GM23338 (cell line): ENCODE measurements around the gene HOMER1. TPM values are rescaled to one million over a fixed set of nuclear protein-coding genes. Genes with fewer than 3 reads are reported as not detected.

Experiments
- ATAC-seq: fragments of 200-7000 bp; cut with Tn5 transposase; 3 replicates; pipeline ENCODE4 v1.9.1; 2020
- DNase-seq: peaks from one replicate; pipeline ENCODE4 v3.0.0-alpha.2; 2015; ENCODE audit warnings: low spot score
- H2AFZ ChIP-seq: fragments of 200-600 bp; sonication (generic); 2 replicates; pipeline ENCODE4 v1.8.0; 2016; ENCODE audit warnings: antibody characterized with exemption, mild to moderate bottlenecking, moderate library complexity
- H3F3A ChIP-seq: fragments of 200-600 bp; sonication (generic); replicated peaks from 2 replicates; pipeline ENCODE4 v1.8.0; 2017; ENCODE audit warnings: antibody characterized with exemption, mixed run types, low read depth
- H3K27ac ChIP-seq: fragments of 200-600 bp; sonication (generic); 2 replicates; pipeline ENCODE4 v1.6.1; 2016; ENCODE audit warnings: low read depth
- H3K27me3 ChIP-seq: fragments of 200-600 bp; sonication (generic); 2 replicates; pipeline ENCODE4 v1.8.0; 2016; ENCODE audit warnings: mild to moderate bottlenecking, mixed run types, moderate library complexity; ENCODE audit not compliant: insufficient read depth
- H3K36me3 ChIP-seq: fragments of 200-600 bp; sonication (generic); 2 replicates; pipeline ENCODE4 v1.8.0; 2016; ENCODE audit warnings: mild to moderate bottlenecking; ENCODE audit not compliant: insufficient read depth
- H3K4me1 ChIP-seq: fragments of 200-600 bp; sonication (generic); 2 replicates; pipeline ENCODE4 v1.8.0; 2016; ENCODE audit warnings: mild to moderate bottlenecking, moderate library complexity; ENCODE audit not compliant: insufficient read depth
- H3K4me2 ChIP-seq: fragments of 200-600 bp; sonication (generic); 2 replicates; pipeline ENCODE4 v1.7.1; 2017; ENCODE audit warnings: mixed run types
- H3K4me3 ChIP-seq: fragments of 200-600 bp; sonication (generic); 2 replicates; pipeline ENCODE4 v1.6.1; 2016; ENCODE audit warnings: mixed run types
- H3K79me2 ChIP-seq: fragments of 200-600 bp; sonication (generic); replicated peaks from 2 replicates; pipeline ENCODE4 v1.8.0; 2017; ENCODE audit warnings: mild to moderate bottlenecking; ENCODE audit not compliant: insufficient read depth
- H3K9me2 ChIP-seq: fragments of 200-600 bp; sonication (generic); 2 replicates; pipeline ENCODE4 v1.8.0; 2017; ENCODE audit not compliant: insufficient read depth
- H4K20me1 ChIP-seq: fragments of 200-600 bp; sonication (generic); replicated peaks from 2 replicates; pipeline ENCODE4 v1.8.0; 2017; ENCODE audit warnings: mild to moderate bottlenecking; ENCODE audit not compliant: insufficient read depth
- H3K27ac Mint-ChIP-seq: 2 replicates; pipeline ENCODE4 v1.8.0; 2020; ENCODE audit warnings: inconsistent platforms, mild to moderate bottlenecking, moderate library complexity, mixed read lengths
- H3K27me3 Mint-ChIP-seq: 3 replicates; pipeline ENCODE4 v1.8.0; 2022; ENCODE audit warnings: low read depth, mild to moderate bottlenecking, moderate library complexity, mixed read lengths, inconsistent platforms; ENCODE audit not compliant: insufficient read depth, poor library complexity
- H3K36me3 Mint-ChIP-seq: 3 replicates; pipeline ENCODE4 v1.8.0; 2021; ENCODE audit warnings: low read depth, mild to moderate bottlenecking, inconsistent platforms, moderate library complexity, mixed read lengths
- H3K4me1 Mint-ChIP-seq: 3 replicates; pipeline ENCODE4 v1.8.0; 2020; ENCODE audit warnings: mild to moderate bottlenecking, inconsistent platforms, mixed read lengths
- H3K4me3 Mint-ChIP-seq: 3 replicates; pipeline ENCODE4 v1.8.0; 2021; ENCODE audit warnings: moderate library complexity, mild to moderate bottlenecking, inconsistent platforms, mixed read lengths
- H3K9me3 Mint-ChIP-seq: 3 replicates; pipeline ENCODE4 v1.8.0; 2020; ENCODE audit warnings: moderate library complexity, mild to moderate bottlenecking, inconsistent platforms, mixed read lengths
- CREB1 ChIP-seq: fragments of 250-450 bp; sonication (Bioruptor Pico); IDR thresholded peaks from 2 replicates; pipeline ENCODE4 v1.5.0; 2020; ENCODE audit warnings: low read depth, mild to moderate bottlenecking, moderate library complexity
- ETS1 ChIP-seq: IDR thresholded peaks from 2 replicates; pipeline ENCODE4 v1.6.1; 2016; ENCODE audit warnings: antibody characterized with exemption
- EZH2 ChIP-seq: fragments of 200-600 bp; sonication (generic); IDR thresholded peaks from one replicate; pipeline ENCODE4 v1.8.0; 2017; ENCODE audit warnings: antibody characterized with exemption, mild to moderate bottlenecking, low read depth; ENCODE audit not compliant: unreplicated experiment
- EZH2phosphoT487 ChIP-seq: fragments of 200-600 bp; sonication (generic); IDR thresholded peaks from one replicate; pipeline ENCODE4 v1.8.1; 2018; ENCODE audit warnings: antibody characterized with exemption; ENCODE audit not compliant: unreplicated experiment
- NANOG ChIP-seq: IDR thresholded peaks from 2 replicates; pipeline ENCODE4 v1.6.1; 2016; ENCODE audit warnings: antibody characterized with exemption, borderline replicate concordance
- POLR2AphosphoS5 ChIP-seq: IDR thresholded peaks from 2 replicates; pipeline ENCODE4 v1.6.1; 2016; ENCODE audit warnings: antibody characterized with exemption, low read depth
- REST ChIP-seq: IDR thresholded peaks from one replicate; pipeline ENCODE4 v1.6.1; 2018; ENCODE audit warnings: antibody characterized with exemption; ENCODE audit not compliant: unreplicated experiment
- STAT1 ChIP-seq: IDR thresholded peaks from one replicate; pipeline ENCODE4 v1.6.1; 2016; ENCODE audit warnings: antibody characterized with exemption; ENCODE audit not compliant: unreplicated experiment
- ZNF114 ChIP-seq: fragments of 250-450 bp; sonication (Bioruptor Pico); IDR thresholded peaks from 2 replicates; pipeline ENCODE4 v1.5.0; 2020; ENCODE audit warnings: mild to moderate bottlenecking, moderate library complexity
- polyA plus RNA-seq: library from polyadenylated mRNA; unstranded; fragments of >200 nt; fragmentation: Nextera tagmentation; extraction: Ambion mirVana; gene quantifications from 2 replicates; pipeline ENCODE4 v1.2.1, GENCODE V29; 2016
- total RNA-seq: library from RNA; depleted of rRNA; stranded (reverse); fragments of >200 nt; shearing (Covaris generic); gene quantifications from 2 replicates; pipeline ENCODE4 v1.2.3, GENCODE V29; 2014
- TF ChIP-seq, protein P1 (sequence below): fragments of 250-450 bp; sonication (Bioruptor Pico); IDR thresholded peaks from 2 replicates; pipeline ENCODE4 v1.5.0; 2020; ENCODE audit warnings: mild to moderate bottlenecking, moderate library complexity

The HOMER1 gene
- total and polyA plus RNA-seq, 2 experiments from 2014 or later = 45.1 to 80.3 TPM

DNA sequence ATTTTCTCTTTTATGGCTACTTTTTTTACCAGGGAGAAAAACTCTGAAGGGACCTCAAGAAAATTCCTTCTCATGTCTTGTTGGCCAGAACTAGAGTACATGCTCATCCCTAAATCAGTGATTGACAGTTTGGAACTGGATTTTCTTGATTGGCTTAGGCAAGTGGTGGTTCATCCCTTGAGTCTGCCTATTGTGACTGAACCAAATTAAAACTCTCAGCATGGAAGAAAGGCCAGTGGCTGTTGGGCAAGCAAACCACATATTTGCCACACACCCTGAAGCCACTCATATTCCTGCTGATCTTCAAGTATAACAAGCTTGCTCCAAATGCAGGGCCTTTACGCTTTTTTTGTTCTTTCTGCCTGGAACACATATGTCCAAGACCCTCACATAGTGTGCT lies 7.2 kb upstream of the HOMER1 start (continued):
- TF ChIP-seq, protein P1, sequence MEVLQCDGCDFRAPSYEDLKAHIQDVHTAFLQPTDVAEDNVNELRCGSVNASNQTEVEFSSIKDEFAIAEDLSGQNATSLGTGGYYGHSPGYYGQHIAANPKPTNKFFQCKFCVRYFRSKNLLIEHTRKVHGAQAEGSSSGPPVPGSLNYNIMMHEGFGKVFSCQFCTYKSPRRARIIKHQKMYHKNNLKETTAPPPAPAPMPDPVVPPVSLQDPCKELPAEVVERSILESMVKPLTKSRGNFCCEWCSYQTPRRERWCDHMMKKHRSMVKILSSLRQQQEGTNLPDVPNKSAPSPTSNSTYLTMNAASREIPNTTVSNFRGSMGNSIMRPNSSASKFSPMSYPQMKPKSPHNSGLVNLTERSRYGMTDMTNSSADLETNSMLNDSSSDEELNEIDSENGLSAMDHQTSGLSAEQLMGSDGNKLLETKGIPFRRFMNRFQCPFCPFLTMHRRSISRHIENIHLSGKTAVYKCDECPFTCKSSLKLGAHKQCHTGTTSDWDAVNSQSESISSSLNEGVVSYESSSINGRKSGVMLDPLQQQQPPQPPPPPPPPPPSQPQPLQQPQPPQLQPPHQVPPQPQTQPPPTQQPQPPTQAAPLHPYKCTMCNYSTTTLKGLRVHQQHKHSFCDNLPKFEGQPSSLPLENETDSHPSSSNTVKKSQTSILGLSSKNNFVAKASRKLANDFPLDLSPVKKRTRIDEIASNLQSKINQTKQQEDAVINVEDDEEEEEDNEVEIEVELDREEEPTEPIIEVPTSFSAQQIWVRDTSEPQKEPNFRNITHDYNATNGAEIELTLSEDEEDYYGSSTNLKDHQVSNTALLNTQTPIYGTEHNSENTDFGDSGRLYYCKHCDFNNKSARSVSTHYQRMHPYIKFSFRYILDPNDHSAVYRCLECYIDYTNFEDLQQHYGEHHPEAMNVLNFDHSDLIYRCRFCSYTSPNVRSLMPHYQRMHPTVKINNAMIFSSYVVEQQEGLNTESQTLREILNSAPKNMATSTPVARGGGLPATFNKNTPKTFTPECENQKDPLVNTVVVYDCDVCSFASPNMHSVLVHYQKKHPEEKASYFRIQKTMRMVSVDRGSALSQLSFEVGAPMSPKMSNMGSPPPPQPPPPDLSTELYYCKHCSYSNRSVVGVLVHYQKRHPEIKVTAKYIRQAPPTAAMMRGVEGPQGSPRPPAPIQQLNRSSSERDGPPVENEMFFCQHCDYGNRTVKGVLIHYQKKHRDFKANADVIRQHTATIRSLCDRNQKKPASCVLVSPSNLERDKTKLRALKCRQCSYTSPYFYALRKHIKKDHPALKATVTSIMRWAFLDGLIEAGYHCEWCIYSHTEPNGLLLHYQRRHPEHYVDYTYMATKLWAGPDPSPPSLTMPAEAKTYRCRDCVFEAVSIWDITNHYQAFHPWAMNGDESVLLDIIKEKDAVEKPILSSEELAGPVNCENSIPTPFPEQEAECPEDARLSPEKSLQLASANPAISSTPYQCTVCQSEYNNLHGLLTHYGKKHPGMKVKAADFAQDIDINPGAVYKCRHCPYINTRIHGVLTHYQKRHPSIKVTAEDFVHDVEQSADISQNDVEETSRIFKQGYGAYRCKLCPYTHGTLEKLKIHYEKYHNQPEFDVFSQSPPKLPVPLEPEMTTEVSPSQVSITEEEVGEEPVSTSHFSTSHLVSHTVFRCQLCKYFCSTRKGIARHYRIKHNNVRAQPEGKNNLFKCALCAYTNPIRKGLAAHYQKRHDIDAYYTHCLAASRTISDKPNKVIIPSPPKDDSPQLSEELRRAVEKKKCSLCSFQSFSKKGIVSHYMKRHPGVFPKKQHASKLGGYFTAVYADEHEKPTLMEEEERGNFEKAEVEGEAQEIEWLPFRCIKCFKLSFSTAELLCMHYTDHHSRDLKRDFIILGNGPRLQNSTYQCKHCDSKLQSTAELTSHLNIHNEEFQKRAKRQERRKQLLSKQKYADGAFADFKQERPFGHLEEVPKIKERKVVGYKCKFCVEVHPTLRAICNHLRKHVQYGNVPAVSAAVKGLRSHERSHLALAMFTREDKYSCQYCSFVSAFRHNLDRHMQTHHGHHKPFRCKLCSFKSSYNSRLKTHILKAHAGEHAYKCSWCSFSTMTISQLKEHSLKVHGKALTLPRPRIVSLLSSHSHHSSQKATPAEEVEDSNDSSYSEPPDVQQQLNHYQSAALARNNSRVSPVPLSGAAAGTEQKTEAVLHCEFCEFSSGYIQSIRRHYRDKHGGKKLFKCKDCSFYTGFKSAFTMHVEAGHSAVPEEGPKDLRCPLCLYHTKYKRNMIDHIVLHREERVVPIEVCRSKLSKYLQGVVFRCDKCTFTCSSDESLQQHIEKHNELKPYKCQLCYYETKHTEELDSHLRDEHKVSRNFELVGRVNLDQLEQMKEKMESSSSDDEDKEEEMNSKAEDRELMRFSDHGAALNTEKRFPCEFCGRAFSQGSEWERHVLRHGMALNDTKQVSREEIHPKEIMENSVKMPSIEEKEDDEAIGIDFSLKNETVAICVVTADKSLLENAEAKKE (CRISPR knock-in tag) = no peak
- TF ChIP-seq STAT1 (no peak), EZH2phosphoT487 (no peak), EZH2 (no peak), NANOG (no peak), CREB1 (no peak)

GRCh38 chr5:79518718-79519117 lies 4.8 kb upstream of the HOMER1 start:
- Mint-ChIP-seq H3K36me3 (no peaks in the 10 kb centered on the region), H3K27me3 (peaks cover 3% of the 10 kb centered on the region), H3K4me1 (peaks cover 15% of the 10 kb centered on the region), H3K4me3 (no peak overlapping the region), H3K27ac (no peak overlapping the region), H3K9me3 (no peaks in the 10 kb centered on the region)
- no peaks in the 10 kb centered on the region for H3K27me3 ChIP-seq
- no peak overlapping the region for H3K4me3 ChIP-seq
- no peaks in the 10 kb centered on the region for H3K9me2 ChIP-seq
- peaks cover 5% of the 10 kb centered on the region; the same call in 1 of the 2 replicates for H3K4me1 ChIP-seq
- no peak overlapping the region for H2AFZ ChIP-seq
- H3K36me3 ChIP-seq = no peaks in the 10 kb centered on the region
- H3K79me2 ChIP-seq = no peaks in the 10 kb centered on the region
- peak; percentile 64 for DNase-seq
- no peak overlapping the region for H3K27ac ChIP-seq
- H4K20me1 ChIP-seq = no peaks in the 10 kb centered on the region
- H3K4me2 ChIP-seq = no peak overlapping the region
- H3F3A ChIP-seq = no peaks in the 10 kb centered on the region
- ATAC-seq = no peak
- TF ChIP-seq ETS1 (no peak), EZH2 (no peak), ZNF114 (no peak), REST (no peak), STAT1 (no peak), EZH2phosphoT487 (no peak), POLR2AphosphoS5 (no peak), NANOG (no peak)
